HL-60 (cell line): Measurements from ENCODE around the gene LAMB3.

Experiments
- DNase-seq, 2 experiments: peaks; one replicate each; pipeline ENCODE4 v3.0.0-alpha.2; 2010 to 2020; ENCODE audit warnings: low read depth in 1 of 2, low spot score in 1 of 2
- H3K27ac ChIP-seq: fragments of 250-450 bp; sonication (Bioruptor Pico); replicated peaks from 2 replicates; pipeline ENCODE4 v1.5.1; 2020; ENCODE audit warnings: mild to moderate bottlenecking, moderate library complexity
- H3K27me3 ChIP-seq: fragments of 250-450 bp; sonication (Bioruptor Pico); 2 replicates; pipeline ENCODE4 v1.5.1; 2021; ENCODE audit warnings: mild to moderate bottlenecking, moderate library complexity; ENCODE audit not compliant: insufficient read depth, poor library complexity, severe bottlenecking
- H3K4me3 ChIP-seq: replicated peaks from 2 replicates; pipeline ENCODE4 v1.5.1; 2011; ENCODE audit warnings: mild to moderate bottlenecking, control low read depth, low read length; ENCODE audit not compliant: insufficient read depth
- GABPA ChIP-seq: IDR thresholded peaks from 2 replicates; pipeline ENCODE4 v1.6.1; 2012; ENCODE audit warnings: low read depth
- POLR2AphosphoS5 ChIP-seq: IDR thresholded peaks from 2 replicates; pipeline ENCODE4 v1.6.1; 2012; ENCODE audit warnings: low read depth
- SPI1 ChIP-seq: IDR thresholded peaks from 2 replicates; pipeline ENCODE4 v1.6.1; 2012; ENCODE audit warnings: low read depth, mild to moderate bottlenecking, borderline replicate concordance
- TF ChIP-seq, protein P1 (sequence below): IDR thresholded peaks from one replicate; pipeline ENCODE4 v1.5.1; 2011; ENCODE audit warnings: low read length, control low read depth, inconsistent platforms; ENCODE audit not compliant: insufficient read depth
- TF ChIP-seq, protein P2 (sequence below): IDR thresholded peaks from 2 replicates; pipeline ENCODE4 v1.6.1; 2012; ENCODE audit warnings: low read depth; ENCODE audit not compliant: insufficient replicate concordance

Gene LAMB3

DNA sequence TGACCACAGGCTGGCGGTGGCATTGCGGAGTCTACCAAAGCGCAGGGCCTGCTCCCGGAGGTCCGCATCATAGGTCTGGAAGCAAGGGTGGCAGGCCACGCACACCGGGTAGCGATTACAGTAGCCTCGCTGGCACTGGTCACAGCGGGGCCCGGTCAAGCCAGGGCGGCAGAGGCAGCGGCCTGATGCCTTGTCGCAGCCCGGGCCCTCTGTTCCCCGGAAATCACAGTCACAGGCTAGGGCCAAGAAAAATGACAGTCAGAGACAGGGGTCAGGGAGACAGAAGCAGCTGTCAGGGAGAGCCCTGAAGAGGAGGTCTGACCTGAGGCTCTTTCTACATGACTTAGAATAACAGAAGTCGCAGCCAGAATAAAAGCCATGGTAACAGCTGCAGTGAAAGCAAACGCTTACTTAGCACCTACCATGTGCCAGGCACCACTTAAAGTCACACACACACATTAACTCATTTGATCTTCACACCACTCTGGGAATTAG is 26.4 kb downstream of the LAMB3 start:
- no peak overlapping the region for H3K27ac ChIP-seq
- no peaks in the 10 kb centered on the region for H3K27me3 ChIP-seq
- DNase-seq, result no peak
- H3K4me3 ChIP-seq, result no peak overlapping the region
- TF ChIP-seq, protein P1, sequence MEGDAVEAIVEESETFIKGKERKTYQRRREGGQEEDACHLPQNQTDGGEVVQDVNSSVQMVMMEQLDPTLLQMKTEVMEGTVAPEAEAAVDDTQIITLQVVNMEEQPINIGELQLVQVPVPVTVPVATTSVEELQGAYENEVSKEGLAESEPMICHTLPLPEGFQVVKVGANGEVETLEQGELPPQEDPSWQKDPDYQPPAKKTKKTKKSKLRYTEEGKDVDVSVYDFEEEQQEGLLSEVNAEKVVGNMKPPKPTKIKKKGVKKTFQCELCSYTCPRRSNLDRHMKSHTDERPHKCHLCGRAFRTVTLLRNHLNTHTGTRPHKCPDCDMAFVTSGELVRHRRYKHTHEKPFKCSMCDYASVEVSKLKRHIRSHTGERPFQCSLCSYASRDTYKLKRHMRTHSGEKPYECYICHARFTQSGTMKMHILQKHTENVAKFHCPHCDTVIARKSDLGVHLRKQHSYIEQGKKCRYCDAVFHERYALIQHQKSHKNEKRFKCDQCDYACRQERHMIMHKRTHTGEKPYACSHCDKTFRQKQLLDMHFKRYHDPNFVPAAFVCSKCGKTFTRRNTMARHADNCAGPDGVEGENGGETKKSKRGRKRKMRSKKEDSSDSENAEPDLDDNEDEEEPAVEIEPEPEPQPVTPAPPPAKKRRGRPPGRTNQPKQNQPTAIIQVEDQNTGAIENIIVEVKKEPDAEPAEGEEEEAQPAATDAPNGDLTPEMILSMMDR, result no peak
- TF ChIP-seq SPI1 (no peak), GABPA (no peak), POLR2AphosphoS5 (no peak)
- TF ChIP-seq, protein P2, sequence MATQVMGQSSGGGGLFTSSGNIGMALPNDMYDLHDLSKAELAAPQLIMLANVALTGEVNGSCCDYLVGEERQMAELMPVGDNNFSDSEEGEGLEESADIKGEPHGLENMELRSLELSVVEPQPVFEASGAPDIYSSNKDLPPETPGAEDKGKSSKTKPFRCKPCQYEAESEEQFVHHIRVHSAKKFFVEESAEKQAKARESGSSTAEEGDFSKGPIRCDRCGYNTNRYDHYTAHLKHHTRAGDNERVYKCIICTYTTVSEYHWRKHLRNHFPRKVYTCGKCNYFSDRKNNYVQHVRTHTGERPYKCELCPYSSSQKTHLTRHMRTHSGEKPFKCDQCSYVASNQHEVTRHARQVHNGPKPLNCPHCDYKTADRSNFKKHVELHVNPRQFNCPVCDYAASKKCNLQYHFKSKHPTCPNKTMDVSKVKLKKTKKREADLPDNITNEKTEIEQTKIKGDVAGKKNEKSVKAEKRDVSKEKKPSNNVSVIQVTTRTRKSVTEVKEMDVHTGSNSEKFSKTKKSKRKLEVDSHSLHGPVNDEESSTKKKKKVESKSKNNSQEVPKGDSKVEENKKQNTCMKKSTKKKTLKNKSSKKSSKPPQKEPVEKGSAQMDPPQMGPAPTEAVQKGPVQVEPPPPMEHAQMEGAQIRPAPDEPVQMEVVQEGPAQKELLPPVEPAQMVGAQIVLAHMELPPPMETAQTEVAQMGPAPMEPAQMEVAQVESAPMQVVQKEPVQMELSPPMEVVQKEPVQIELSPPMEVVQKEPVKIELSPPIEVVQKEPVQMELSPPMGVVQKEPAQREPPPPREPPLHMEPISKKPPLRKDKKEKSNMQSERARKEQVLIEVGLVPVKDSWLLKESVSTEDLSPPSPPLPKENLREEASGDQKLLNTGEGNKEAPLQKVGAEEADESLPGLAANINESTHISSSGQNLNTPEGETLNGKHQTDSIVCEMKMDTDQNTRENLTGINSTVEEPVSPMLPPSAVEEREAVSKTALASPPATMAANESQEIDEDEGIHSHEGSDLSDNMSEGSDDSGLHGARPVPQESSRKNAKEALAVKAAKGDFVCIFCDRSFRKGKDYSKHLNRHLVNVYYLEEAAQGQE, result no peak

DNA sequence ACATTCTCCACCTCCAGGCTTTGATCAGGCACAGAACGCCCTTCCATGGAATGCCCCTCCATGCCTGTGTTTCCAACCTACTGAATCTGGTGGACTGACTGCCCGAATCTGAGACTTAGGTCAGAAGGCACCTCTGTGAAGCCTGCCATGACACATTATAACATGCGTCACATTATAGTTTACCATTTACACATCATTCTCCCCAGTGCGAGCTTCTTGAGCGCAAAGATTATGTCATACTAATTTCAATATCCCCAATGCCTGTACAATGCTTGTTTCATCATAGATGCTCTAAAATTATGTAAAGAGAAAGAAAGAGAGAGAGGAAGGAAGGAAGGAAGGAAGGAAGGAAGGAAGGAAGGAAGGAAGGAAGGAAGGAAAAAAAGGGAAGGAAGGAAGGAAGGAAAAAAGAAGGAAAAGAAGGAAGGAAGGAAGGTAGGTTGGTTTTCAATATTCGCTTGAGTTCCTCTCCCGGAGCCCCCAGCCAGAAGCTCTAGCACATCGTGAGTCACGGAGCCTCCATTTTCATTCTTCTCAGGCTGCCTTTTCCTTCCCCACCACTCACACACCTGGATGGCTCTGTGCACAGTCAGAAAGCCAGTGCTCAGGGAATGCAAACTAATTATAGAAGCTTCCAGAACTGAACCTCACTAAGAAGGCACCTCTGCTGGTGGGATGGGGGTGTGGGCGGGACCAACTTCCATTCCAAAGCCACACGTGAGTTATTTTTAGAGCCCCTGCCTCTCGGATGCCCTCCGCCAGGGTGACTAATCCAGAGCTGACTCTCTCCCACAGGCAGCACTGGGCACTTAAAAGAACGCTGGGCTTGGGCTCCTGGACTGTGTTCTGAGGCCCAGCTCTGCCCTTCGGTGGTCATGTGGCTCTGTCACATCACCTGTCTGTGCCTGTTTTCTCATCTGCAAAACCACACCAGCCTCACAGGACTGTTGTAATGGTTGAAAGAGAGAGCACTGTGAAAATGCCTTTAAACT is 27.4 kb downstream of the LAMB3 start:
- DNase-seq, result no peak
- no peak overlapping the region for H3K27ac ChIP-seq
- no peak overlapping the region for H3K4me3 ChIP-seq
- H3K27me3 ChIP-seq, result no peaks in the 10 kb centered on the region
- TF ChIP-seq, protein P2, result no peak
- TF ChIP-seq, protein P1, result no peak
- no peak for TF ChIP-seq POLR2AphosphoS5
- TF ChIP-seq GABPA, result no peak
- no peak for TF ChIP-seq SPI1

DNA sequence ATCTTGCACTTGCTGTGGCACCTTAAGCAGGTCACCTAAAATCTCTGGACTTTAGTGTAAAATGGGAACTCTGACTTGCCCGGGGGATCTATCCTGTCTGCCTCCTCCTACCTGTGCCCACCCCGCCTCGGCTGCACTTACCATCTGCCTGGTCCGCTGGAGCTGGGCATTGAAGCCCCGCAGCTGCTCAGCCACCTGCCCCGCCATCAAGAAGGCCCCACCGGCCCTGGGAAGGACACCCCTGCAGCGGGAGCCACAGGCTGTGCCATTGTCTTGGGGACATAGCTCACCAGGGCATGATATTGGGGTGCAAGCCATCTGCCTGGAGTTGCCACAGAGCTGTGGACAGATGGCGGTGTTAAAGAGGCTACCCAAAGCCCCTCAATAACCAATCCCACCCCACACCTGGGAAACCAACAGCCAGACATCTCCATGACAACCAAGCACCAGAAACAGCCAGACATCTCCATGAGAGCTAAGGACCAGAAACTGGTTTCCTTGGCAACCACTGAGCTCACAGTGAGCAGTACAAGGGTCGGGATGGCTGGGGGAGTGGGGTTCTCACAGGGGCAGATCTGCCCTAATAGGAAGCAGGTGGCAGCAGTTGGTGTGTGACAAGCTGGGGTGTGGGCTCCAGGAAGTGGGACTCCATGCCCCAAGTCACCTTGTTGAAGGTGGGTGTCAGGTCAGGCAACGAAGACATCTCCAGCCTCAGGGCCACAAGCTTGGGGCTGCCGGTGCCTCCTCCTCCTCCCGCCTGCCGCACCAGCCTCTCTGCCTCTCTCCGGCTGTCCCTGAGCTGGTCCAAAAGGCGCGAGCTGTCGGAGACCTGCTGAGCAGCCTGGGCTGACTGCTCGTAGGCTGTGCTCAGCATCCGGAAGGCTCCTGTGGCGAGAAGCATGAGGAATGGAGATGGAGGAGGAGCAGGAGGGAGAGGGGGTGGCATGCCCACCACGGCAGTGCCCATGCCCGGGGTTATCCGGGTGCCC is 29.1 kb downstream of the LAMB3 start:
- H3K27me3 ChIP-seq, result no peaks in the 10 kb centered on the region
- H3K27ac ChIP-seq, result no peak overlapping the region
- no peak for TF ChIP-seq GABPA
- TF ChIP-seq POLR2AphosphoS5, result no peak
- TF ChIP-seq SPI1, result no peak
- TF ChIP-seq, protein P1, result no peak
- TF ChIP-seq, protein P2, result no peak
- no peak for DNase-seq
- H3K4me3 ChIP-seq, result no peak overlapping the region
